Endothelial cell of hepatic sinusoid (primary cell): ENCODE results near the gene ERCC1.

Source experiments
- in situ Hi-C: cut with HindIII; loops from 2 replicates; pipeline ENCODE4 v1.10.0; 2017; ENCODE audit warnings: low sequenced_read_pairs

Gene ERCC1

GRCh38 chr19:45456500-45456815 is 32.7 kb upstream of the ERCC1 start:
- in situ Hi-C loops = no loop called here

GRCh38 chr19:45455707-45456499 is 32.2 kb upstream of the ERCC1 start:
- in situ Hi-C loops = no loop called here

- in situ Hi-C loops = no loop called here
Observed at GRCh38 chr19:45451850-45452387, 28.2 kb upstream of the ERCC1 start.

GRCh38 chr19:45451131-45451849 is 27.6 kb upstream of the ERCC1 start:
- in situ Hi-C loops = no loop called here

- in situ Hi-C loops = no loop called here
Observed at GRCh38 chr19:45450012-45450333, 26.3 kb upstream of the ERCC1 start.

GRCh38 chr19:45448887-45449299 is 25.2 kb upstream of the ERCC1 start:
- in situ Hi-C loops = no loop called here

- in situ Hi-C loops = no loop called here
Observed at GRCh38 chr19:45448425-45448756, 24.7 kb upstream of the ERCC1 start.

GRCh38 chr19:45446944-45447343 is 23.2 kb upstream of the ERCC1 start:
- in situ Hi-C loops = no loop called here

- in situ Hi-C loops = no loop called here
Observed at GRCh38 chr19:45446295-45446694, 22.6 kb upstream of the ERCC1 start.

GRCh38 chr19:45445139-45445538 is 21.4 kb upstream of the ERCC1 start:
- in situ Hi-C loops = no loop called here

- in situ Hi-C loops = loop anchor here (5.0 kb wide), 1 partner anchor 33 kb away; no protein-coding TSS in a partner anchor
Observed at GRCh38 chr19:45444318-45445041, 20.8 kb upstream of the ERCC1 start.

- in situ Hi-C loops = loop anchor here (5.0 kb wide), 1 partner anchor 34 kb away; no protein-coding TSS in a partner anchor
Observed at GRCh38 chr19:45443462-45444317, 20.0 kb upstream of the ERCC1 start.

GRCh38 chr19:45442778-45443461 is 19.2 kb upstream of the ERCC1 start:
- in situ Hi-C loops = loop anchor here (5.0 kb wide), 1 partner anchor 34 kb away; no protein-coding TSS in a partner anchor

- in situ Hi-C loops = loop anchor here (5.0 kb wide), 1 partner anchor 35 kb away; no protein-coding TSS in a partner anchor
Observed at GRCh38 chr19:45442408-45442777, 18.7 kb upstream of the ERCC1 start.

GRCh38 chr19:45440873-45441654 is 17.3 kb upstream of the ERCC1 start:
- in situ Hi-C loops = loop anchor here (5.0 kb wide), 1 partner anchor 36 kb away; no protein-coding TSS in a partner anchor

- in situ Hi-C loops = loop anchor here (5.0 kb wide), 1 partner anchor 37 kb away; no protein-coding TSS in a partner anchor
Observed at GRCh38 chr19:45440259-45440638, 16.5 kb upstream of the ERCC1 start.

GRCh38 chr19:45439569-45440258 is 16.0 kb upstream of the ERCC1 start:
- in situ Hi-C loops = loop anchor here (5.0 kb wide), 1 partner anchor 38 kb away; no protein-coding TSS in a partner anchor

GRCh38 chr19:45439190-45439568 is 15.5 kb upstream of the ERCC1 start:
- in situ Hi-C loops = no loop called here

GRCh38 chr19:45437328-45437727 is 13.6 kb upstream of the ERCC1 start:
- in situ Hi-C loops = no loop called here
